AG09309 (cell line): ENCODE results near the gene ROBO3.

Source experiments
- DNase-seq: peaks from one replicate; pipeline ENCODE4 v3.0.0-alpha.2; 2010; ENCODE audit warnings: low read depth
- H3K4me3 ChIP-seq: 2 replicates; pipeline ENCODE4 v1.5.1; 2011; ENCODE audit warnings: mild to moderate bottlenecking, low read depth, low read length, moderate library complexity; ENCODE audit not compliant: control insufficient read depth
- TF ChIP-seq, protein P1 (sequence below): IDR thresholded peaks from 2 replicates; pipeline ENCODE4 v1.5.1; 2011; ENCODE audit warnings: mild to moderate bottlenecking, low read depth, low read length, inconsistent platforms; ENCODE audit not compliant: insufficient read depth, control insufficient read depth; ENCODE audit errors: missing control alignments

Gene ROBO3

DNA sequence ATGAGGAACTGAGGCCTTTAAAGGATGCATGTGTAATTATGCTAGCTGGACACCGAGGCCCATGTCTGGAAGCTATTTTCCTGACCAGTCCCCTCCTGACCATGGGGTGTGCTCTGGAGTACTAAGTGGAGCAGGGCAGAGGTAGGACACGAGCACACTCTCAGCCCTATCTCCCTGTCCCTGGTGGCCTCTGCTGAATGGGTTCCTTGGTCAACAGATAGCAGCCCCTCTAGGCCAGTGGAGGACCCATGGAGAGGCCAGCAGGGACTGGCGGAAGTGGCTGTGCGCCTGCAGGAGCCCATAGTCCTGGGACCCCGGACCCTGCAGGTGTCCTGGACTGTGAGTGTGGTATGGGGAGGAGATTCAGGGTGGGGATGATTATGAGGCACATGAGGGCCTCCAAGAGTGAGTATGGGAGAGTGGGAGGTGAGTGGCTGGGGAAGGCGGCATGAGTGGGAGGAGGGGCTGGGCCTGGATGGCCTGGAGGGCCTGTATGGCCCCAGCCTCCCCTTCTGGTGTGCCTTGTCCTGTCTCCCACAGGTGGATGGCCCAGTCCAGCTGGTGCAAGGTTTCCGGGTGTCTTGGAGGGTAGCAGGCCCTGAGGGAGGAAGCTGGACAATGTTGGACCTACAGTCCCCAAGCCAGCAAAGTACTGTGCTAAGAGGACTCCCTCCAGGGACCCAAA, 9.5 kb downstream of the ROBO3 start:
- TF ChIP-seq, protein P1, sequence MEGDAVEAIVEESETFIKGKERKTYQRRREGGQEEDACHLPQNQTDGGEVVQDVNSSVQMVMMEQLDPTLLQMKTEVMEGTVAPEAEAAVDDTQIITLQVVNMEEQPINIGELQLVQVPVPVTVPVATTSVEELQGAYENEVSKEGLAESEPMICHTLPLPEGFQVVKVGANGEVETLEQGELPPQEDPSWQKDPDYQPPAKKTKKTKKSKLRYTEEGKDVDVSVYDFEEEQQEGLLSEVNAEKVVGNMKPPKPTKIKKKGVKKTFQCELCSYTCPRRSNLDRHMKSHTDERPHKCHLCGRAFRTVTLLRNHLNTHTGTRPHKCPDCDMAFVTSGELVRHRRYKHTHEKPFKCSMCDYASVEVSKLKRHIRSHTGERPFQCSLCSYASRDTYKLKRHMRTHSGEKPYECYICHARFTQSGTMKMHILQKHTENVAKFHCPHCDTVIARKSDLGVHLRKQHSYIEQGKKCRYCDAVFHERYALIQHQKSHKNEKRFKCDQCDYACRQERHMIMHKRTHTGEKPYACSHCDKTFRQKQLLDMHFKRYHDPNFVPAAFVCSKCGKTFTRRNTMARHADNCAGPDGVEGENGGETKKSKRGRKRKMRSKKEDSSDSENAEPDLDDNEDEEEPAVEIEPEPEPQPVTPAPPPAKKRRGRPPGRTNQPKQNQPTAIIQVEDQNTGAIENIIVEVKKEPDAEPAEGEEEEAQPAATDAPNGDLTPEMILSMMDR, result no peak
- DNase-seq, result no peak
- H3K4me3 ChIP-seq, result no peak overlapping the region

- TF ChIP-seq, protein P1, result no peak
Measured at GRCh38 chr11:124875401-124875800, 10.2 kb downstream of the ROBO3 start.

GRCh38 chr11:124875943-124876817, 10.9 kb downstream of the ROBO3 start:
- TF ChIP-seq, protein P1, result peak; percentile 61
- H3K4me3 ChIP-seq, result peak overlapping the region; percentile 56
- peak; percentile 49 for DNase-seq

More at GRCh38 chr11:124875401-124875800, 10.2 kb downstream of the ROBO3 start:
- DNase-seq, result no peak
- peak overlapping the region; percentile 56 for H3K4me3 ChIP-seq

DNA sequence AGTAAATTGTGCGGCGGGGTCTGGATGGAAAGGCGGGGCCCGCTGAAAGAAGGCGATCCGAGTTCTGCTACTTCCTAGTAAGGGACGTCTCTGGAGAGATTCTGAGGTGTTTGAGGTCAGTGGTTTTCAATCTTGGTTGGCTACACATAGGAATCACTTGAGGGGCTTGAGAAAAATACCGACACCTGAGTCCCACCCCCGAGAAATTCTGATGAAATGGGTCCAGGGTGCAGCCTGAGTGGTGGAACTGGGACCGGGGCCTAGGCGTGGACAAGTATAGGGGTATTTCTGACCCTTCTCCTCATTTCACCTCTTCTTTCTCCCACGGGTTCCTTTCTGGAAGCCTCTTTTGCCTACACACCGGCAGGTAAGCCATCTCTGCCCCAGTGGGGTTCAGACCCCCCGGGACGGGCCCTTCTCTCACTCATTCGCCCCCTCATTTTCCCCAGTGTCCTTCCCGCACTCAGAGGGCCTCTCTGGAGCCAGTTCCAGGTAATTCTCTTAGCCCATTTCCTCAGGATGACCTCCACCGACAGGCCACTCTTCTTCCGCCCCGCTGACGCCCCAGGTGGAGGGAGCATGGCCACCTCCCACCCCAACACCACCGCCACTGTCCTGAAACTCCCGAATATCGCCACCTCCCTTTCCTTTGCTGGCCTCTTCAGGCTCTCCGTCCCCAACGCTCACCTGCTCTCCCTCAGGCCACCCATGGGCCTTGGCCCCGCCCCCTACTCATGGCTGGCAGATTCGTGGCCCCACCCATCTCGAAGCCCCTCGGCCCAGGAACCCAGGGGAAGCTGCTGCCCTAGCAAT, 11.8 kb downstream of the ROBO3 start:
- peak overlapping the region; percentile 56 for H3K4me3 ChIP-seq
- TF ChIP-seq, protein P1, result no peak
- no peak for DNase-seq

GRCh38 chr11:124877631-124877909, 12.3 kb downstream of the ROBO3 start:
- no peak overlapping the region for H3K4me3 ChIP-seq
- TF ChIP-seq, protein P1, result no peak
- DNase-seq, result no peak
